HL-60 (cell line): ENCODE measurements around the gene PRKCD.

Experiments
- GABPA ChIP-seq: IDR thresholded peaks from 2 replicates; pipeline ENCODE4 v1.6.1; 2012; ENCODE audit warnings: low read depth
- POLR2AphosphoS5 ChIP-seq: IDR thresholded peaks from 2 replicates; pipeline ENCODE4 v1.6.1; 2012; ENCODE audit warnings: low read depth
- REST ChIP-seq: IDR thresholded peaks from 2 replicates; pipeline ENCODE4 v1.6.1; 2012; ENCODE audit warnings: low read depth; ENCODE audit not compliant: insufficient replicate concordance
- SPI1 ChIP-seq: IDR thresholded peaks from 2 replicates; pipeline ENCODE4 v1.6.1; 2012; ENCODE audit warnings: low read depth, mild to moderate bottlenecking, borderline replicate concordance
- TF ChIP-seq, protein P1 (sequence below): IDR thresholded peaks from one replicate; pipeline ENCODE4 v1.5.1; 2011; ENCODE audit warnings: low read length, control low read depth, inconsistent platforms; ENCODE audit not compliant: insufficient read depth

DNA sequence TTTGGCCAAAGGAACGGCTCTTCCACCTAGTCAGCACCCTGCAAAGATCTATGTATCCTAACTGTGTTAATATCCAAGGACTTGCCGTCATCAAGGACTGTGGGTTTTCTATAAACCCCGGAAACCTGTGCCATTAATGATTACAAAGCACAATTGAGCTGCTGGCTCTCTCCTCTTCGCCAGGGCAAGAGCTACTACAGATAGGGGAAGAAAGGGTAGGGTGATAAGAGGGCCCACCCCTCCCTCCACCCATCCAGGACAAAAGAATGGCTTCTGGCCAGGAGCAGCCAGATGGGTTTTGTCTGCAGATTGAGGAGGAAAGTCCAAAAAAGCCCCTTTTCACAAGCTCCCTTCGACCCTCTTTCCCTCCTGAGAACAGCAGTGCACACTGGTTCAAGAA is 40.7 kb upstream of the PRKCD start:
- no peak for TF ChIP-seq REST
- TF ChIP-seq, protein P1, sequence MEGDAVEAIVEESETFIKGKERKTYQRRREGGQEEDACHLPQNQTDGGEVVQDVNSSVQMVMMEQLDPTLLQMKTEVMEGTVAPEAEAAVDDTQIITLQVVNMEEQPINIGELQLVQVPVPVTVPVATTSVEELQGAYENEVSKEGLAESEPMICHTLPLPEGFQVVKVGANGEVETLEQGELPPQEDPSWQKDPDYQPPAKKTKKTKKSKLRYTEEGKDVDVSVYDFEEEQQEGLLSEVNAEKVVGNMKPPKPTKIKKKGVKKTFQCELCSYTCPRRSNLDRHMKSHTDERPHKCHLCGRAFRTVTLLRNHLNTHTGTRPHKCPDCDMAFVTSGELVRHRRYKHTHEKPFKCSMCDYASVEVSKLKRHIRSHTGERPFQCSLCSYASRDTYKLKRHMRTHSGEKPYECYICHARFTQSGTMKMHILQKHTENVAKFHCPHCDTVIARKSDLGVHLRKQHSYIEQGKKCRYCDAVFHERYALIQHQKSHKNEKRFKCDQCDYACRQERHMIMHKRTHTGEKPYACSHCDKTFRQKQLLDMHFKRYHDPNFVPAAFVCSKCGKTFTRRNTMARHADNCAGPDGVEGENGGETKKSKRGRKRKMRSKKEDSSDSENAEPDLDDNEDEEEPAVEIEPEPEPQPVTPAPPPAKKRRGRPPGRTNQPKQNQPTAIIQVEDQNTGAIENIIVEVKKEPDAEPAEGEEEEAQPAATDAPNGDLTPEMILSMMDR: no peak
- no peak for TF ChIP-seq POLR2AphosphoS5
- TF ChIP-seq SPI1: no peak
- TF ChIP-seq GABPA: no peak
